Chondrocyte (in vitro differentiated cells): ENCODE results near the gene SFMBT2. TPM values are rescaled to one million over a fixed set of nuclear protein-coding genes. Genes with fewer than 3 reads are reported as not detected.

ENCODE experiments used
- DNase-seq: peaks from one replicate; pipeline ENCODE4 v3.0.0; 2021; ENCODE audit warnings: mixed read lengths, low spot score
- H3K27ac Mint-ChIP-seq: one replicate; pipeline ENCODE4 v1.8.0; 2021; ENCODE audit warnings: mild to moderate bottlenecking, moderate library complexity, mixed read lengths; ENCODE audit not compliant: unreplicated experiment
- H3K27me3 Mint-ChIP-seq: 2 replicates; pipeline ENCODE4 v1.8.0; 2021; ENCODE audit warnings: low read depth, mixed read lengths
- H3K36me3 Mint-ChIP-seq: 2 replicates; pipeline ENCODE4 v1.8.0; 2021; ENCODE audit warnings: low read depth, mixed read lengths
- H3K4me1 Mint-ChIP-seq: 2 replicates; pipeline ENCODE4 v1.8.0; 2021; ENCODE audit warnings: low read depth, mild to moderate bottlenecking, mixed read lengths
- H3K4me3 Mint-ChIP-seq: one replicate; pipeline ENCODE4 v1.8.0; 2021; ENCODE audit warnings: mild to moderate bottlenecking, moderate library complexity, mixed read lengths; ENCODE audit not compliant: unreplicated experiment
- H3K9me3 Mint-ChIP-seq: 2 replicates; pipeline ENCODE4 v1.8.0; 2021; ENCODE audit warnings: low read depth, mixed read lengths
- CTCF ChIP-seq: fragments of 200-600 bp; sonication (generic); IDR thresholded peaks from 2 replicates; pipeline ENCODE4 v1.5.0; 2021; ENCODE audit warnings: antibody characterized with exemption, mild to moderate bottlenecking, moderate library complexity
- total RNA-seq: library from RNA; stranded (reverse); gene quantifications from 3 replicates; pipeline ENCODE4 v1.2.1, GENCODE V29; 2021

Gene SFMBT2
- total RNA-seq, 1 donor from 2014 or later, result 1.9 TPM

DNA sequence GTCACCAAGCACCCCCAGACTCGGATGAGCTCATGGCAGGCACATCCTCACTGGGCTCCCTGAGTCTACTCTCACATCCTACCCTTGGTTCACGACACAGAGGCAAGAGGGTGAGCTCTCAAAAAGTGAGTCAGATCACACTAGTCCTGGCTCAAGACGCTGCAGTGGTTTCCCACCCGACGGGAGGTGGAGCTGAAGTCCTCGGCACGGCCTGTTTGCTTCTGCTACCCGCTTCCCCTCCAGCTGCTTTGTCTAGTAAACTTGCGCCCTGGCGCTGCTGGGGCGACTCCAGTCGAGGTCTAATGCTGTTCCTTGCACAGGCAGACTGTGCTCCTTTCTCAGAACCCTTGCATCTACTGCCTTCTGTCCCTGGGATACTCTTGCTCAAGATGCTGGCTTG is 13.5 kb upstream of the SFMBT2 start:
- peaks cover 18% of the 10 kb centered on the region for H3K27me3 Mint-ChIP-seq

DNA sequence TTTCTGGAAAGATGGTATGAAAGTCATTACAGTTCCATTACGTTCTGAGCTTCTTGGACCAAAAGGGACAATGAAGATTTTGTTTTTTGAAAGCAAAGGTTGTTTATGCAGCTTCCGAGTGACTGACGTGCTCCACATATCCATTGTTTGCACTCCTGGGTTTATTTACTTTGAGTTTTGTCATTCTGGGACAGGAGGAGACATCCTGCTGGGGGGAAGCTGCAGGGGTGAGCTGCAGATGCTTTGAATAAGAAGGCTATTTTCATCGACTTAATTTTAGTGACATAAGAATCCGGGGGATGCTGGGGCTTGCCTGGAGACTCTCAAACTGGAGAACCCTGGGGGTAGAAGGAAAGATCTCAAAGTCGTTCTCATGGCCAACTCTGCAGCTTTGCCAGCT is 12.7 kb upstream of the SFMBT2 start:
- no peaks in the 10 kb centered on the region for H3K36me3 Mint-ChIP-seq
- DNase-seq, result no peak
- no peak overlapping the region for H3K4me3 Mint-ChIP-seq
- no peak for TF ChIP-seq CTCF
- no peaks in the 10 kb centered on the region for H3K4me1 Mint-ChIP-seq
- H3K27me3 Mint-ChIP-seq, result peaks cover 24% of the 10 kb centered on the region
- no peak overlapping the region for H3K27ac Mint-ChIP-seq
- H3K9me3 Mint-ChIP-seq, result no peaks in the 10 kb centered on the region

More for the DNA sequence above, 13.5 kb upstream of the SFMBT2 start:
- H3K4me3 Mint-ChIP-seq, result no peak overlapping the region
- DNase-seq, result no peak
- no peaks in the 10 kb centered on the region for H3K9me3 Mint-ChIP-seq
- H3K36me3 Mint-ChIP-seq, result no peaks in the 10 kb centered on the region
- TF ChIP-seq CTCF, result no peak
- H3K27ac Mint-ChIP-seq, result no peak overlapping the region
- H3K4me1 Mint-ChIP-seq, result no peaks in the 10 kb centered on the region

GRCh38 chr10:7421526-7421925 is 10.7 kb upstream of the SFMBT2 start:
- DNase-seq, result no peak
- Mint-ChIP-seq H3K27ac (no peak overlapping the region), H3K9me3 (no peaks in the 10 kb centered on the region), H3K4me1 (no peaks in the 10 kb centered on the region), H3K36me3 (no peaks in the 10 kb centered on the region), H3K27me3 (peaks cover 27% of the 10 kb centered on the region), H3K4me3 (no peak overlapping the region)
- no peak for TF ChIP-seq CTCF

GRCh38 chr10:7419998-7420397 is 9.2 kb upstream of the SFMBT2 start:
- H3K27me3 Mint-ChIP-seq, result peaks cover 27% of the 10 kb centered on the region
- H3K4me1 Mint-ChIP-seq, result no peaks in the 10 kb centered on the region
- H3K4me3 Mint-ChIP-seq, result no peak overlapping the region
- no peaks in the 10 kb centered on the region for H3K36me3 Mint-ChIP-seq
- no peak overlapping the region for H3K27ac Mint-ChIP-seq
- no peaks in the 10 kb centered on the region for H3K9me3 Mint-ChIP-seq
- TF ChIP-seq CTCF, result no peak
- DNase-seq, result no peak

DNA sequence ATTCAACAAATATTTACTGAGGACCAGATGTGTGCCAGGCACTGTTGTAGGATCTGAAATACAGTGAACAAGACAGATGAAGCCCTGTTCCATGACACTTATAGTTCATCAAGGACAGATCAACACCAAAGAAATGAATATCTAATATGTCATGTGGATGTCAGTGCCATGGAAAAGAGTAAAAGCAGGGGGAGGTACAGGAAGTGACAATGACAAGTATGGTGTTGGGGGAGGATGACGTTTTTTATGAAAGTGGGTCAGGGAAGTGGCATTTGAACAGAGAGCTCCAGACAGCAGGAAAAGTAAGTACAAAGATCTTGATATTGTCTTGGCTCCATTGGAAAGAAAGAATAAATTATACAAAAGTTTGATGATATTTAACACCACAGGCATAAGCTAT is 7.0 kb upstream of the SFMBT2 start:
- Mint-ChIP-seq H3K4me1 (no peaks in the 10 kb centered on the region), H3K36me3 (no peaks in the 10 kb centered on the region), H3K27me3 (peaks cover 22% of the 10 kb centered on the region), H3K27ac (no peak overlapping the region), H3K4me3 (no peak overlapping the region), H3K9me3 (no peaks in the 10 kb centered on the region)
- no peak for TF ChIP-seq CTCF
- no peak for DNase-seq
